Inflammatory macrophage (primary cell): ENCODE data around the gene GRHPR.
"Not testable (repeated sequence)": the region's sequence is repeated elsewhere in the genome, so short reads cannot be mapped to it uniquely, and the experiment has no call there.

Experiments
- DNase-seq, 2 donors: peaks; one replicate each; pipeline ENCODE4 v3.0.0-alpha.2; 2020 to 2022
- total RNA-seq, 18 experiments: gene quantifications; one replicate each; lab custom pipeline; 2026; ENCODE audit warnings: mixed read lengths in 6 of 18, inconsistent platforms in 2 of 18; lab: John Stamatoyannopoulos, UW

The GRHPR gene
- 27.7 to 72.9 (median 49.6) reads per million in 18 experiments for total RNA-seq

- peak; percentile 92 for DNase-seq
Observed at GRCh38 chr9:37422289-37423104, at the start of gene GRHPR. GRHPR (plus strand) TSS chr9:37422696; CDS start chr9:37422751, 55 bp downstream.

GRCh38 chr9:37372839-37373238 is 49.7 kb upstream of the GRHPR start:
- DNase-seq, result no peak

- DNase-seq, result no peak
Observed at GRCh38 chr9:37373621-37374020, 48.9 kb upstream of the GRHPR start.

- no peak for DNase-seq
Observed at GRCh38 chr9:37374892-37375291, 47.6 kb upstream of the GRHPR start.

GRCh38 chr9:37377688-37378612 is 44.5 kb upstream of the GRHPR start:
- DNase-seq, result no peak

- DNase-seq, result no peak
Observed at GRCh38 chr9:37378613-37379004, 43.9 kb upstream of the GRHPR start.

GRCh38 chr9:37379835-37380234 is 42.7 kb upstream of the GRHPR start:
- no peak for DNase-seq

GRCh38 chr9:37380570-37380969 is 41.9 kb upstream of the GRHPR start:
- DNase-seq, result no peak

- DNase-seq, result no peak
Observed at GRCh38 chr9:37381094-37381741, 41.3 kb upstream of the GRHPR start.

- DNase-seq, result no peak
Observed at GRCh38 chr9:37382161-37382981, 40.1 kb upstream of the GRHPR start.

GRCh38 chr9:37382982-37383357 is 39.5 kb upstream of the GRHPR start:
- no peak for DNase-seq

GRCh38 chr9:37383393-37383792 is 39.1 kb upstream of the GRHPR start:
- DNase-seq, result no peak

GRCh38 chr9:37383876-37384746 is 38.4 kb upstream of the GRHPR start:
- DNase-seq, result no peak

- no peak for DNase-seq
Observed at GRCh38 chr9:37385286-37385685, 37.2 kb upstream of the GRHPR start.

- DNase-seq, result no peak
Observed at GRCh38 chr9:37386988-37387387, 35.5 kb upstream of the GRHPR start.

- no peak for DNase-seq
Observed at GRCh38 chr9:37390759-37391158, 31.7 kb upstream of the GRHPR start.

- no peak for DNase-seq
Observed at GRCh38 chr9:37392272-37392671, 30.2 kb upstream of the GRHPR start.

GRCh38 chr9:37395229-37395628 is 27.3 kb upstream of the GRHPR start:
- no peak for DNase-seq

- DNase-seq, result no peak
Observed at GRCh38 chr9:37395663-37396062, 26.8 kb upstream of the GRHPR start.

GRCh38 chr9:37397948-37398347 is 24.5 kb upstream of the GRHPR start:
- not testable (repeated sequence) for DNase-seq

GRCh38 chr9:37398464-37399025 is 24.0 kb upstream of the GRHPR start:
- DNase-seq, result no peak
